ENCODE measurements around the gene RHEBL1.

Gene RHEBL1

DNA sequence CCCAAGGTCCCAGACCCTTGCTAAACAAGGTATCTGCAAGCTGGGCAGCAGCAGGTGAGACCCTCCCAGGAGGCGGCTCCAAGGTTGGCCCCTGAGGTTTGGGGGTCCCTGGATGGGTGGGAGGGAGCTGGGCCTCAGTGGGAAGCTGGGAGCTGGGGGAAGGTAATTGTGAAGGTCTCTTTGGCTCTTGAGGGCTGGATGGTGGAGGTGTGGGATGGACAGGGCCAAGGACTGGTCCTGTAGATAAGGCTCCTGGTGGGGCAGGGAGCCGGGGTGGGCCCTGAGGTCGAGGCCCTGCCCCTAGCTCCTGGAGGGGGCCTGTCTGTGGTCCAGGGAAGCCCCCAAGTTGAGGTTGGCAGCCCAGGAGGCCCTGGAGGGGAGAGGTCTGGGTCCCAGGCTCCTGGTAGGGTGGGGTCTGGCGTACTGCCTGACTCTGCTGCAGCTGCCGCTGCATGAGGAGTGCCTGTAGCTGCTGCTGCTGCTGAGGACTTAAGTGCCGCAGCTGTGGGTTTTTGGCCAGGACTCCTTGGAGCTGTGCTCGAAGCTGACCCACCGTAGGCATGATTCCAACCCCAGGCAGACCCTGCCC lies 38.1 kb downstream of the RHEBL1 start:
- TF ChIP-seq, protein P1, sequence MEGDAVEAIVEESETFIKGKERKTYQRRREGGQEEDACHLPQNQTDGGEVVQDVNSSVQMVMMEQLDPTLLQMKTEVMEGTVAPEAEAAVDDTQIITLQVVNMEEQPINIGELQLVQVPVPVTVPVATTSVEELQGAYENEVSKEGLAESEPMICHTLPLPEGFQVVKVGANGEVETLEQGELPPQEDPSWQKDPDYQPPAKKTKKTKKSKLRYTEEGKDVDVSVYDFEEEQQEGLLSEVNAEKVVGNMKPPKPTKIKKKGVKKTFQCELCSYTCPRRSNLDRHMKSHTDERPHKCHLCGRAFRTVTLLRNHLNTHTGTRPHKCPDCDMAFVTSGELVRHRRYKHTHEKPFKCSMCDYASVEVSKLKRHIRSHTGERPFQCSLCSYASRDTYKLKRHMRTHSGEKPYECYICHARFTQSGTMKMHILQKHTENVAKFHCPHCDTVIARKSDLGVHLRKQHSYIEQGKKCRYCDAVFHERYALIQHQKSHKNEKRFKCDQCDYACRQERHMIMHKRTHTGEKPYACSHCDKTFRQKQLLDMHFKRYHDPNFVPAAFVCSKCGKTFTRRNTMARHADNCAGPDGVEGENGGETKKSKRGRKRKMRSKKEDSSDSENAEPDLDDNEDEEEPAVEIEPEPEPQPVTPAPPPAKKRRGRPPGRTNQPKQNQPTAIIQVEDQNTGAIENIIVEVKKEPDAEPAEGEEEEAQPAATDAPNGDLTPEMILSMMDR (IDR thresholded peaks at IDR 0.05; ENCODE audit: control extremely low read depth, extremely low read depth, low read depth, missing control alignments): no peak
- CTCF ChIA-PET: interaction anchor here (0.8 to 18.9 kb wide), 8 partner anchors 9 to 179 kb away, joined by 3 to 203 read pairs (median 3); partner anchors contain the start of gene WNT1
- DNase-seq (ENCODE audit: extremely low spot score): no peak
- POLR2A ChIA-PET: no interaction called here

DNA sequence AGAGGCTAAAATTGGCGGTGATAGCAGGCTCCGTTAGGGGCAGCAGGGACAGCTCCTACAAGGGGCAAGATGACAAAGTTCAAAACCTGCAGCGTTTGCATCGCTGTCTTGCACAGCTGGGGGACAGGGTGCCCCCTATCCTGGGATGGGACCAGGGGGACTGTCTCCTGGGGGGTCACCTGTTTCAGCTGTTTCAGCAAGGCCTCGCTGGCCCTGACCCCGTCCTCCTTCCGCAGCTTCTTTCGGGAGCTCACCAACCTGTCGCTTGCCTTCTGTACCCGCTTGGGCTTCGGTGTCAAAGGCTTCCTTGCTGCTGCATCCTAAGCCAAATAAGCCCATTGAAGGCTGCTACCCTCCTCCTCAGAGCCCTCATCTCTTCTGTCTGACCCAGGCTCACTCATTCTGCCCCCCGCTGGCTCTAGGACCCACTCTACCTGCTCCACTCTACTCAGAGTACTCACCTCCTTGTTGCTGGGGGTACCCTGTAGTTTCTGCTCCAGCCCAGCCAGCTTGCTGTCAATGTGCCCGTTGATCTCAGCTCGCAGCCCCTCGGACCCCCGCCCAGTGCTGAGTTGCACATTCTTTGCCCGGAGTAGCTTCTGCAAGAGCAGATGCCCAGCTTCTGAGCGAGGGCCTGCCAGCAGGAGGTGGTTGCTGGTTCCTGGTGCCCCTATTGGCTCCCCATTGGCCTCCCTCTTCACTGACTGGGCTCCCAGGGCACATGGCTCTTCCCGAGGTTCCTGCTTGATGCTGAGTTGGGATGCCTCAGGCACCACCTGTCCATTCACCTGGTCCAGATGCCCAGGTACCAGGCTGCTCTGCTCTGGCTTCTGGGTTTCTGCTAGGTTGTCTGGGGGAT lies 38.8 kb downstream of the RHEBL1 start:
- TF ChIP-seq, protein P1 (IDR thresholded peaks at IDR 0.05; ENCODE audit: control extremely low read depth, extremely low read depth, low read depth, missing control alignments): no peak
- no peak for DNase-seq (ENCODE audit: extremely low spot score)
- CTCF ChIA-PET: interaction anchor here (0.7 to 18.9 kb wide), 11 partner anchors 9 to 178 kb away, joined by 3 to 203 read pairs (median 3); partner anchors contain the start of gene WNT1
- POLR2A ChIA-PET: interaction anchor here (0.6 kb wide), 1 partner anchor 42 kb away, joined by 4 read pairs; no protein-coding TSS in a partner anchor

DNA sequence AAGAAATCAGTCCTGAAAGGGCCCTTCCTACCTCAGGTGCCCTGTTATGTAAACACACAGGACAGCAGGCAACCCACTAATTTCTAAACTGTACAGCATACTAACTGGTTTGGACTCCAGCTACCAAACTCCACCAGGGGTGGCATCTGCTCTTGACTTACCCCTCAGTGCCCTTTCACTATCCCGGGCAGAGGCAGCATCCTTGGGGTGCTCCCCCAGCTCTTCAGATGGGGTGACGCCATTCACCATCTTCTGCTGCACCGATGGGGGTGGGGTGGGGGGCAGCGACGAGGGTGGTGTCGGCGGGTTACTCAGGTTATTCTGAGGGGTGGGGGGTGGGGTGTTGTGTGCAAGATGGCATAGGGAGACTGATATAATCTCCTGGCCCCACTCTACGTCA lies 39.7 kb downstream of the RHEBL1 start:
- TF ChIP-seq, protein P1 (IDR thresholded peaks at IDR 0.05; ENCODE audit: control extremely low read depth, extremely low read depth, low read depth, missing control alignments): no peak
- POLR2A ChIA-PET: interaction anchor here (0.7 to 1.1 kb wide), 2 partner anchors 9 to 34 kb away, joined by 7 to 12 read pairs; no protein-coding TSS in a partner anchor
- CTCF ChIA-PET: interaction anchor here (0.7 to 18.9 kb wide), 11 partner anchors 8 to 58 kb away, joined by 3 to 203 read pairs (median 4); partner anchors contain the start of gene PRKAG1
- no peak for DNase-seq (ENCODE audit: extremely low spot score)

DNA sequence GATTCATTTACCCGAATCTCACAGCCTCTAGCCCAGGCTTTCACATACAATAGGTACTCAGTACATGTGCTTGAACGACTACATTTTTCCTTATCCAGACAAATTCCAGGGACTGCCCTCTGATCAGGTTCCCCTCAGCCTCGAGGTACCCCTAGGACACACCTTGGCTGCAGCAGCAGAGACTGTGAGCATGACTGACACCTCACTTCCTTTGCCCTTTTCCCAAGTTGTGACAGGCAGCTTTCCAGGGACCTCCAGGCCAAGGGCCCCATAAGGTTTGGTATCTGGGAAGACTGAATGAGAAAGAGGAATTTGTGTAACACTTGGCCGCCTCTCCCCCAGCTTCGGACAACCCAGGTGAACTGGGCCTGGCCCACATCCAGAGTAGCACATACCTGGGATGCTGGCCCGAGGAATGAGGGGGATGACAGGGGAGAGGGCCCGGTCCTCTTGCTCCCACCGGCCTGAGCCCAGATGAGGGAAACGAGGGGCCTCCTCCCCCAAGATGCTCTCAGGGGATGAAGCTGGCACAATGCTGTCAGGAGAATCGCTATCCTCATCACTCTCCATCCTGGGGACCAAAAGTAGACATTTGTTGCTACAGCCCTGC lies 41.0 kb downstream of the RHEBL1 start:
- TF ChIP-seq, protein P1 (IDR thresholded peaks at IDR 0.05; ENCODE audit: control extremely low read depth, extremely low read depth, low read depth, missing control alignments): no peak
- CTCF ChIA-PET: interaction anchor here (0.9 to 18.9 kb wide), 10 partner anchors 9 to 125 kb away, joined by 3 to 203 read pairs (median 5); a partner anchor contains a TSS
- POLR2A ChIA-PET: interaction anchor here (1.1 kb wide), 1 partner anchor 31 kb away, joined by 3 read pairs; no protein-coding TSS in a partner anchor

DNA sequence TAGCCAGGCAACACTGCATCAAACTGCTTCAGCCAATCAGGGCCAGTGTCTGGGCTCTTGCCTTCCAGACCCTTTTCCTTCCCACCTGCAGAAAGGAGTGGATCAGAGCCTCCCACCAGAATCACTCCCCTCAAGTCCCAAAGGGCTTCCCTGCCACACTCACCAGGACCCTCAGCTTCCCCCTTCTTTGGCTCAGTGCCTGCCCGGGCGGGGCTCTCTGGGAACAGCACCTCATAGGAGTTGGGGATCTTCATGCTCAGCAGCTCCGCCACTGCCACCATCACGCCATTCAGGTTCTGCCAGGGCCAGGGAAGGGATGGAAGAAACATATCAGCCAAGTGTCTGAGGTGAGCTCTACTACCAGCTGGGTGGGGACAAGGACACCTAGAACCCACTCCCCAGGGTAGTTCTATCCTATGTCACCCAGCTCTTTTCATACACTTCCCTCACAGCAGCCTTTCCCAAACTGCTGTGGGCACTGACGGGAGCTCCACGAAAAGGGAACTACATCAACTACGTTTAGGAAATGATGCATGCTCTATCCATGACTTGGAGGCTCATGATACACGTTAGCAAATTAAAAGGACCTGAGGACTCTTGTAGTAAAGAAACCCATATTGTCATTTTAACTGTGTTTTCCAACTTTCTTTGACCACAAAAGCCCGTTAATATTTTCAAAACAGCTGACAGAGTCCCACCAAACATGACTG lies 41.8 kb downstream of the RHEBL1 start:
- no peak for DNase-seq (ENCODE audit: extremely low spot score)
- TF ChIP-seq, protein P1 (IDR thresholded peaks at IDR 0.05; ENCODE audit: control extremely low read depth, extremely low read depth, low read depth, missing control alignments): no peak
- POLR2A ChIA-PET: interaction anchor here (1.1 kb wide), 1 partner anchor 30 kb away, joined by 3 read pairs; no protein-coding TSS in a partner anchor
- CTCF ChIA-PET: interaction anchor here (0.7 to 18.9 kb wide), 7 partner anchors 8 to 124 kb away, joined by 3 to 203 read pairs (median 3); a partner anchor contains a TSS

More for the DNA sequence above, 41.0 kb downstream of the RHEBL1 start:
- no peak for DNase-seq (ENCODE audit: extremely low spot score)

All from GM10248 (cell line).